ENCODE results near the gene C8G. TPM values are rescaled to one million over a fixed set of nuclear protein-coding genes. Genes with fewer than 3 reads are reported as not detected.

The C8G gene
- total and polyA plus RNA-seq, 9 of the 15 experiments (the other 6 are each of a cell fraction or from before 2014, with no cell fraction given), result 0.35 to 5.9 (median 2.7) TPM; not detected in 2

- TF ChIP-seq E2F6 (IDR thresholded peaks at IDR 0.05; ENCODE audit: borderline replicate concordance in 1 of 2, extremely low read depth in 1 of 2, insufficient read depth in 1 of 2, insufficient read length in 1 of 2, low read depth in 1 of 2, low read length in 1 of 2, poor library complexity in 1 of 2, severe bottlenecking in 1 of 2) (no peak), ELF1 (tag; IDR thresholded peaks at IDR 0.05) (no peak), TCFL5 (CRISPR knock-in tag; conservative IDR thresholded peaks at IDR 0.05) (no peak), FUS (optimal IDR thresholded peaks at IDR 0.05; ENCODE audit: low read depth, low read length) (no peak), ZFP91 (CRISPR knock-in tag; IDR thresholded peaks at IDR 0.05) (no peak), GATA2 (CRISPR knock-in tag; IDR thresholded peaks at IDR 0.05) (no peak), RBFOX2 (IDR thresholded peaks at IDR 0.05; ENCODE audit: low read depth, low read length) (no peak), ZNF253 (CRISPR knock-in tag; conservative IDR thresholded peaks at IDR 0.05) (no peak), NCOR1 (IDR thresholded peaks at IDR 0.05) (no peak)
Measured at GRCh38 chr9:136957901-136958300, 12.9 kb downstream of the C8G start (continued).
